ENCODE results near the gene CIZ1.

Gene CIZ1

DNA sequence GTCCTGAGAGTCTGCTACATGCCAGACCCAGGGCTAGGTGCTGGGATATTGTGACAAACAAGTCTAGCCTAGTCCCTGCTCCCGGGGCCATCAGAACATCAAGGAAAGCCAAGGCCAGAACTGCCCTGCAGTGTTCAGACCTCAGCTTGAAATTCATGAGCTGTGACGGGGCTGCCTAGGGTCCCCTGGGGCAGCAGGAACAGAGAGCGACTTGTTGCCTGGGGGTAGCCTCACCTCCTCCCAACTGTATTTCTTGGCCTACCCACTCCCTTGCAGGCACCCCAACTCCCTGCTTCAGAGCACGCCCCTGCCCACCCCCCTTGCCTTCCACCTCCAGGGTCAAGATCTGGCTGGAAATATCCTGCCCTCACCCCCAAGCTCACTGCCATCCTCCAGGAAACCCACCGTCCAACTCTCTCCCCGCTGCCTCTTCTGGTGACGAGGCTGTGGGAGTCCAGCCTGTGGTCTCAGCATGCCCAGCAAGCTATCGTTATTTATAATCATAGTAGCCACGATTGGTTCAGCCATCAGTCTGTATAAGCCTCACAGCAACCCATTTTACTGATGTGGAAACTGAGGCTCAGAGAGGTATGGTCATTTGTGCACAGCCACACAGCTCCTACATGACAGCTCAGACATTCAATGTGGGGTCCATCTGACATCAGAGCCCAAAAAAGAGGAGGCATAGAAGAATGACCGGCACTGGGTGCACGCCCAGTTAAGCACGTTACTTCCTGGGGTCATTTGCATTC, 22.6 kb upstream of the CIZ1 start:
- DNase-seq (ENCODE audit: low read depth in 2 of 2), result no peak

GRCh38 chr9:128211981-128212281, 20.6 kb upstream of the CIZ1 start:
- DNase-seq (ENCODE audit: low read depth in 2 of 2), result no peak

DNA sequence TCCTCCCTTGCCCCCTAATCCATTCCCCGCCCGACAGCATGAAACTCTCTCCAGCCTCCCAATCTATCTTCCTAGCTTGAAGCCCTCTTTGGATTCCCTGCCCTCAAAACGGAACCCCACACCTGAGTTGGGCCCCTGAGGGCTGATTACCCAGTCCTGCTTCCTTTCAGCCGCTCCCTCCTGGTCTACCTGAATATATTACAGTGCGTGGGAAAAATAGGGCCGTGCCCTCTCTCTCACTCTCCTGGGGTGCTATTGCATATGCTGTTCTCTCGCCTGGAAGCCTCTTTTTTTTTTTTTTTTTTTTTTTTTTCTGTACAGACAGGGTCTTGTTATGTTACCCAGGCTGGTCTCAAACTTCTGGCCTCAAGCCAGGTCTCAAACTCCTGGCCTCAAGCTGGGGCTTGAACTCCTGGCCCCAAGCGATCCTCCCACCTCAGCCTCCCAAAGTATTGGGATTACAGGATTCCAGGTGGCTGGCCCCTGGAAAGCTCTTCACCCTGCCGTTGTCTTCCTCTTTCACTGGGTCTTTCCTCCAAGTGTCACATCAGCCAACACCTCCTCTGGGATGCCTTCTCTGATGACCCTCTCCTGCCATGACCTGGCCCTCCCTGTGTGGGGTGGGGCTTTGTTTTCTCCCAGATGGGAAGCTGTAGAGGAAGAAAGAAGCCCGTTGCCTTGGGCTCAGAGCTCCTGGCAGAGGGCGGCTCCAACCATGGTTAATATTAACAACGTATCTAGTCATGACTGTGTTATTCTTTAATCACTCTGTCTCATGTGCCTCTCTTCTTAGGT, 20.0 kb upstream of the CIZ1 start:
- no peak for DNase-seq (ENCODE audit: low read depth in 2 of 2)

DNA sequence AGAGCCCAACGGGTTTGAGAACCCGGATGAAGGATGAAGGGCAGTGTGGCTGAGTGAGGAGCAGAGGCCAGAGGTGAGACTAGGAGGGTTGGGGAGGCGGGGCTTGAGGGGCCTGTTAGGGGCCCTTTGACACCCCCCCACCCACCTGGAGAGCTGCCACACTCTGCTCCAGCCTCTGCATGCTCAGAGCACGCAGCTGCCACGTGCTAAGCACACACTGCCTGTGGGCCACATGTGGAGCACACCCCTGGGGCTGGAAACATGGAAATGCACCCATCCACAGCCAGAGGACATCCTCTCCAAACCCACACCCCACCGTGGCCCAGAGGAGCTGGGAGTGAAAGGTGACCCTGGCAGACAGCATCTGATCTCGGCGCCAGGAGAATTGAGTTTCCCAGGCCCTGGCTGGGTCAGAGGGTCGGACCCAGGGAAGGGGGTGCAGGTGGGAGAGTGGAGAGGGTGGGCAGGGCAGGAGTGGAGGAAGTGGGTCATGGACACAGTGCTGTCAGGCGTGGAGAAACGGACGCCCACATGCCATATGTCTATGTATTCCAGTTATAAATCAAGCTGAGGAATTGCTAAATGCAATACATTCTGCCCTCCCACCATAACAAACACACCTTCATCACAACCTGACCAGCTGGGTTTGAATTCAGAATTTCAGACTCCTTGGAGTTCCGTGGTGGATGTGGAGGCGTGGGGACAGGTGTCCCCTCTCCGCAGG, 17.7 kb upstream of the CIZ1 start:
- no peak for DNase-seq (ENCODE audit: low read depth in 2 of 2)

DNA sequence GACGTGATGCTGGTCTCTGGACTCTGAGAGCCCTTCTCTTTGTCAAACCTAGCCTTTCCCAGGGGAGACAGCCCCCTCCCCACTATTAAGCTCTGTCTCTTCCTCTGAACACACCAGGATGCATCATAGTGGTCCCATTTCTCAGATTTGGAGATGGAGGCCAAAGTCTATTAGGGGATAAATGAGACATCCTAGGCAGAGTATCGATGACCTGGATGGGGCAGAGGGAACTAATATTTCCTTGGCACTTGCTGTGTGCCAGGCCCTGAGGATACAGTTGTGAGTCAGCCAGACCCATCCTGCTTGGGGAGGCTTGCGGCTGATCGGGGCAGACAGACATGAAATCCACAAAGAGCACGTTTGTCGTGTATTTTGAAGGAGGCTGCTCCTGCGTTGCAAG, 17.0 kb upstream of the CIZ1 start:
- DNase-seq (ENCODE audit: low read depth in 2 of 2), result no peak

DNA sequence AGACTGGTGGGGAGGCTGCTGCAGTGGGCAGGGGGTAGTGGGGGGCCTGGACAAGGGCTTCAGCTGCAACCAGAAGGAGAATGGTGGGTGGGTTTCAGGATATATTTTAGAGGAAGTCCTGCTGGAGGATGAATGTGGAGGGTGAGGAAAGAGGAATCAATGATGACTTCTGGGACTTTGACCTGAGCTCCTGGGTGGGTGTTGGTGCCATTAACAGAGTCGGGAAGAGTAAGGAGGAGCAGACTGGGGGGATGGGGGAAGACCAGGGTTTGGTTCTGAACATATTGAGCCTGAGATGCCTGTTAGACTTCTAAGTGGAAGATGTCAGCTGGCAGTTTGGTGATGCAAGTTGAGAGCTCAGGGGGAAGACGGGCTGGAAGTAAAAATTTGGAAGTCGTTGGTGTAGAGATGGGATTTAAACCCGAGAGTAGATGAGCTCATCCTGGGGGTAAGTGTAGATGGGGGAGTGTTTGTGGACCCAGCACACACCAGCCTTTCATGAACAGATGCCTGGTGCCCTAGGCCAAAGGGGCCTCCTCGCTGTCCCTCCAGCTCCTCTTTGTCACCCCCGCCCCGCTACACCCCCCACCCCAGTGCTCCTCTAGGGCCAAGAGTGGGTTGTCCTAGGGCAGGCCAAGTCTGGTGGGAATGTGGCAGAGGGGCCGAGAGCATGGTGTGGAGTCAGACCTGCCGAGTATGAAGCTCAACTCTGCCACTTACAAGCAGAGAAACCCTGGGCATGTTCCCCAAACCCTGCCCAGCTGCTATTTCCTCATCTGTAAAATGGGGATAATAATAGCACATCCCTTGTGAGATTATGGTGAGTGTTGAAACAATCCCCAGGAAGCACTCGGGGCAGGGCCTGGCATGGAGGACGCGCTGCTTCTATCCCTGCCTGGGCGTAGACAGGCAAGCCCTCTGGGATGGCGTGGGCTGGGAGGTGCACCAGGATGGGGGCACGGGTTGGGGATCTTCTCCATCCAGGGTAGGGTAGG, 15.8 kb upstream of the CIZ1 start:
- no peak for DNase-seq (ENCODE audit: low read depth in 2 of 2)

- DNase-seq (ENCODE audit: low read depth in 2 of 2), result no peak
Measured at GRCh38 chr9:128206484-128206883, 15.1 kb upstream of the CIZ1 start.

GRCh38 chr9:128205296-128205944, 14.0 kb upstream of the CIZ1 start:
- DNase-seq (ENCODE audit: low read depth in 2 of 2), result no peak

DNA sequence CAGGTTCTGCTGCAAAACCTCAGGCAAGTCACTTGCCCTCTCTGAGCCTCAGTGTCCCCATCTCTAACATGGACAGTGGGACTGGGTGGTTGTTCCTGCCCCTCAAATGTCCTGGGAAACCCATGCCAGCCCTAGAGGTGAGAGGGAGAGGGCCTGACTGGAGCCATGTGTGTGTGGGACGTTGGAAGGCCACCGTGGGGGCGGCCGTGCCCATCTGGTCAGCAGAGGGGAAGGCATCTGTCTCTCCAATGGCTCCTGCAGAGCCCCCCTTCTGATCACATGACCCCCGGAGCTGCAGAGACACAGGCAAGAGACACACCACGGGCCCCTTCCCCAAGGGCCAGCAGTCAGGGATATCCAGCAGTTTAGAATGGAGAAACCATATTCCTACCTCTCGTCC, 13.5 kb upstream of the CIZ1 start:
- no peak for DNase-seq (ENCODE audit: low read depth in 2 of 2)

- no peak for DNase-seq (ENCODE audit: low read depth in 2 of 2)
Measured at GRCh38 chr9:128203707-128204551, 12.6 kb upstream of the CIZ1 start.

DNA sequence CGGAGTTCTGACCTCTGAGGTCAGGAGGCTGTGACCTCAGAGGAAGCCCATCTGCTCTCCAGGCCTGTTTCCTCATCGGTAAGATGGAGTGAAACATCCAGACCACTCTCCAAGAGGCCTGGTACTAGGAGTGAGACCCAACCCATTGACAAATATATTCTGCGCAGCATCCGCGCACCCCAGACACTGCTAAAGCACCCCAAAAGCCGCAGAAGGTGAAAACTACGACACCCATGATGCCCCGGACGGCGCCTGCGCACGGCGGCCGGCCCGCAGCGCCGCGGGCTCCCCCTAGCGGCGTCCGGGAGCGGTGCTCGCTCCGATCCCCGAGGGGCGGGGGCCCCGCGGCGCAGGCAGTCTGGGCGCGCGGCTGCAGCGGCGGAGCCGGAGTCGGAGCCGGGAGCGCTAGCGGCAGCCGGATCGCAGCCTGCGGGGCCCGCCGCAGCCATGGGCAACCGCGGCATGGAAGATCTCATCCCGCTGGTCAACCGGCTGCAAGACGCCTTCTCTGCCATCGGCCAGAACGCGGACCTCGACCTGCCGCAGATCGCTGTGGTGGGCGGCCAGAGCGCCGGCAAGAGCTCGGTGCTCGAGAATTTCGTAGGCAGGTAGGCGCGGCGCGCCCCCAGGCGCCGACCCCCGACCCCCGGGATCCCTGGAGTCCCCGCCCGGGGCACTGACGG, 11.8 kb upstream of the CIZ1 start, which contains the start of gene DNM1:
Gene DNM1 (plus strand): TSS at position 356 of the 683 bp plus-strand sequence. CDS start 92 bp downstream, at position 448.
- DNase-seq (ENCODE audit: low read depth in 2 of 2), result peak; percentile 39 to 46

DNA sequence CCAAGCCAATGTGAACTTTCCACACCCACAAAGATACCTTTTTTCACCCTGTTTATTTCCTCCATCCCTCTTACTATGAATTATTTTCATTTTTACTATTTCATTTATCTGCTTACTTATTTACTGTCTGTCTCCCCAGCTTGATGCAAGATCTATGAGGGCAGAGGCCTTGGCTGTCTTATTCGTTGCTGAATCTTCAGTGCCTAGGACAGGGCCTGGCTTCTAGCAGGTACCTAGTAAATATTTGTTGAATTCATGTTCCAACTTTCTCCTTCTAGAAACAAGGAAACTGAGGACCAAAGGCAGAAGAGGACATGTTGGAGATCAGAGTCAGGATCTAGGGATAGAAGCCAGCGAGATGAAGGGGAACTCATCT, 11.3 kb upstream of the CIZ1 start:
- DNase-seq (ENCODE audit: low read depth in 2 of 2), result no peak

DNA sequence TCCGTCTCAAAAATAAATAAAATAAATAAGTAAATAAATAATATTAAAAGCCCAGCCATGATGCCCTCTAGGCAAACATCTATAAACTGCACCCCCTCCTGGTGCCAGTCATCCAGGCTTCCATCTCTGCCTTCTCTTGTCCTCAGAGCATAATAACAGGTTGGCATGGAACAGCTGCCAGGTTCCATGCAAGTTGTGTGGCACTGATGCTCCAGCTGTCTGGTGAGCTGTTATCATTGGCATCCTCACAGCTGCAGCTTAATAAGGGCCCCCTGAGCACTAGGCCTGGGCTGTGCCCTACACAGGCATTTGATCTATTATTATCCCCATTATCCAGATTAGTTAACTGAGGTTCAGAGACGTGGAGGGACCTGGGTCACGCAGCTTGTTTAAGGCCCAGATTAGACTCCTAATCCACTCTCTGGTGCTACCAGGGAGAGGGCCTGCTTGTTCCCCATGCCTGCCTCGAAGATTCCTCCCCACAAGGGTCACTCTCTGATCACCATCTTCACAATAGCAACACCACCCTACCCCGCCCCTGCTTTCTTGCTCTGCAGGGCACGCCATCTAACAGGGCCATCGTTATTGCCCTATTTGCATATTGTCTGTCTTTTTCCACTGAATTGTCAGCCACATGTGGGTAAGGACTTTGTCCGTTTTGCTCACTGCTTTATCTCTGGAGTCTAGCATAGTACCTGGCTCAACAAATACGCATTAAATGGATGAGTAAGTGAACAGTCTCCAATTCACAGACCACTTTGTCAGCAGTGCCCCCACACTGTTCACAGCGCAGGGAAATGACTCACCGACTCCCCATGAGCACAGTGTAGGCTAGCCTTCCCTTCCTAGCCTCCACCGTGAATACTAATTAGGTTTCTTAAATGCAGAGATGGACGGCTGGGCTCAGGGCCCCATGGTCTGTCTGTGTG, 10.3 kb upstream of the CIZ1 start:
- no peak for DNase-seq (ENCODE audit: low read depth in 2 of 2)

- DNase-seq (ENCODE audit: low read depth in 2 of 2), result no peak
Measured at GRCh38 chr9:128193469-128194096, 2.2 kb upstream of the CIZ1 start.

- DNase-seq (ENCODE audit: low read depth in 2 of 2), result peak in 1 of 2 donors; percentile 28
Measured at GRCh38 chr9:128192601-128193371, 1.4 kb upstream of the CIZ1 start.

GRCh38 chr9:128190516-128191405, 611 bp downstream of the CIZ1 start:
- peak in 1 of 2 donors; percentile 19 for DNase-seq (ENCODE audit: low read depth in 2 of 2)

All from stimulated activated CD8-positive, alpha-beta memory T cell treated with anti-CD3 and anti-CD28 coated beads, Interleukin-2, amount 100 ng/mL, for 1 hour (primary cell).